Measurements from ENCODE around the gene APP. TPM values are rescaled to one million over a fixed set of nuclear protein-coding genes. Genes with fewer than 3 reads are reported as not detected.

The APP gene
- 275 and 324 TPM in 2 replicates for total RNA-seq

DNA sequence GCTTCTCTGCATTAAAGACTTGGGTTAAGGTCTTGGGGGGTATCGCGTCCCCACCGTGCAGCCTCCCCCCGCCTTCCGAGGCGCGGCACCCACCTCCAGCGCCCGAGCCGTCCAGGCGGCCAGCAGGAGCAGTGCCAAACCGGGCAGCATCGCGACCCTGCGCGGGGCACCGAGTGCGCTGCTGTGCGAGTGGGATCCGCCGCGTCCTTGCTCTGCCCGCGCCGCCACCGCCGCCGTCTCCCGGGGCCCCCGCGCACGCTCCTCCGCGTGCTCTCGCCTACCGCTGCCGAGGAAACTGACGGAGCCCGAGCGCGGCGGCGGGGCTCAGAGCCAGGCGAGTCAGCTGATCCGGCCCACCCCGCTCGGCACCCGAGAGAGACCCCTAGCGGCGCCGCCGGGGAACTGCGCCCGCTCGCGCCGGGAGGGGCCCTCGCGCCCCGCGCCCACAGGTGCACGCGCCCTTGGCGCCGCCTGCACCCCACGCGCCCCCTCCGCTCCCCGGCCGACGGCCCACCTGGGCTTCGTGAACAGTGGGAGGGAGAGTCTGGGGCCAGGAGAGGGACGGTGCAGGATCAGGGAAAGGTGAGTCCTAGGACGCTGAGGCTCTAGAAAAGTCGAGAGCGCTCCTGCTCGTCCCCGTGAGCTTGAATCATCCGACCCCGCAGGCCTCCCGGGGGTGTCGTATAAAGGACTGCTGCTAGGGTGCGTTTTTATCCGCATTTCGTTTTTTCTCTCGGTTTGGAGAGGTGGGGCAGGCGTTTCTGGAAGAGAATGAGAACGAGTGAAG is at the start of gene APP:
Gene APP, minus strand, starts transcription at position 300 of the 787 bp plus-strand sequence. Its CDS starts 150 bp downstream, at position 150.

Data from pericardium fibroblast (primary cell).